GM23248 (cell line): Measurements from ENCODE around the gene MAPK8.

Experiments used
- EZH2 ChIP-seq: fragments of 200-600 bp; sonication (generic); IDR thresholded peaks from 2 replicates; pipeline ENCODE4 v1.6.1; 2018; ENCODE audit warnings: antibody characterized with exemption, mild to moderate bottlenecking; ENCODE audit not compliant: insufficient read depth, poor library complexity, severe bottlenecking
- EZH2phosphoT487 ChIP-seq: fragments of 200-600 bp; sonication (generic); IDR thresholded peaks from 2 replicates; pipeline ENCODE4 v1.6.1; 2018; ENCODE audit warnings: antibody characterized with exemption, moderate library complexity, mild to moderate bottlenecking, low read depth; ENCODE audit not compliant: insufficient read depth

DNA sequence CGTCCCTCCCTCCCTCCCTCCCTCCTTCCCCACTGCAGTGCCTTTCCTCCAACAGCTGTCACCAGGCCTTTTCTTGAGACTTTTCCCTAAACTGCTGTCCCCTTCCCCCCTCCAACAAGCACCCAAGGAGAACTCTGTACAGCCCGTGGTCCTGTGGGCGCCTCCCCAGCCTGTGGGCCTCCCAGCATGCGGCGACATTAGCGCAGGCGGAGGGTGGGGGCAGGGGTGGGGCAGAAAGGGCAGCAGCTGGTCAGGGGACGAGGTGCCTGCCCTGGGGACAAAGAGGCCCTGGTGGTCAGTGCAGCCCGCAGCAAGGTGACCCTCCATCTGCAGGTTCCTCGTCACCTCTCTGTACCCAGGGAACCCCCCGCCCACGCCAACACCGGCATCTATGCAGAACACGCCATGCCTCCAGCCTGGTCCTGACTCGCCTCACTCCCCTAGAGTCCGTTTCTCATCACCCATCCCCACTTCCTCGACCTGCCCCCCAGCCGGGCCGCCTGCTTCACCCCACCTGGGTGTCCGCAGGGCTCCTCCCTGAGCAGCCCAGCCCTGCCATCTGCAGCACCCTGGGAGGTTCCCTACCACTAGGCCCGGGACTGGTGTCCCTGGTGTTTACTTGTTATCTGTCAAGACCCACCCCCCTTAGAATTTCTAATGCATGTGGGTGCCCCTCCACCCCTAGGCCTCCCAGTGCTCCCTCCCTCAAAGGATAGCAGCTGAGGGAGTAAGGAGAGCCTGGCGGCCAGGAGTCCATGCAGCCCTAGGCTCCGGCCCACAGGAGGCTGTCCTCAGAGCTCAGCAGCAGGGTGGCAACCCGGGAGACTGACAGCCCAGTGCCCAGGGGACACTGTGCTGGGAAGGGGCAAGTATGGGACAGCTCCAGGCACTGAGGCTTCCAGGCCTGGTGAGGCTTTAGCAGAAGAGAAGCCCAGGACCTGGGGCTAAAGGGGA, 150.6 kb downstream of the MAPK8 start:
- TF ChIP-seq EZH2: no peak
- TF ChIP-seq EZH2phosphoT487: no peak
